NCI-H1694 (cell line): ENCODE results near the gene TRABD.
A peak's percentile ranks its signal among the peaks of the same experiment; 100 is the strongest.

Source experiments
- DNase-seq: peaks from one replicate; lab custom pipeline; 2025; lab: John Stamatoyannopoulos, UW

TRABD gene

GRCh38 chr22:50238755-50239154 is 53.0 kb downstream of the TRABD start:
- DNase-seq = no peak

- no peak for DNase-seq
These were observed 56.8 kb downstream of the TRABD start for GRCh38 chr22:50242406-50242949.

- no peak for DNase-seq
These were observed 58.1 kb downstream of the TRABD start for GRCh38 chr22:50243685-50244419.

- DNase-seq = peak; percentile 82
These were observed 58.9 kb downstream of the TRABD start, which contains the start of gene TUBGCP6 for GRCh38 chr22:50244420-50245213. TSS of gene TUBGCP6 (minus strand) at chr22:50245023. CDS start at chr22:50244459, 564 bp downstream.

- no peak for DNase-seq
These were observed 59.7 kb downstream of the TRABD start for GRCh38 chr22:50245214-50246072.

GRCh38 chr22:50246242-50247175 is 60.8 kb downstream of the TRABD start:
- DNase-seq = no peak

- DNase-seq = no peak
These were observed 62.0 kb downstream of the TRABD start for GRCh38 chr22:50247748-50248147.

- no peak for DNase-seq
These were observed 62.7 kb downstream of the TRABD start for GRCh38 chr22:50248196-50249081.
